Measurements from ENCODE around the gene GP1BB.

GP1BB gene

GRCh38 chr22:19720999-19721329, 2.4 kb upstream of the GP1BB start:
- no peaks in the 10 kb centered on the region for H3K79me2 ChIP-seq (ENCODE audit: low read length)
- no peak for TF ChIP-seq EZH2 (optimal IDR thresholded peaks at IDR 0.05; ENCODE audit: low read depth, low read length)
- no peak for TF ChIP-seq EZH2phosphoT487 (IDR thresholded peaks at IDR 0.05; ENCODE audit: low read length)
- no peak for TF ChIP-seq CTCF (IDR thresholded peaks at IDR 0.05; ENCODE audit: low read length)
- no peaks in the 10 kb centered on the region for H3K4me1 ChIP-seq (ENCODE audit: low read length)
- H3F3A ChIP-seq (ENCODE audit: insufficient read depth, low read length) = no peaks in the 10 kb centered on the region
- H3K4me3 ChIP-seq (ENCODE audit: low read length) = no peak overlapping the region
- no peaks in the 10 kb centered on the region for H3K36me3 ChIP-seq (replicated peaks; ENCODE audit: insufficient read depth, low read length)
- no peak overlapping the region for H3K4me2 ChIP-seq (ENCODE audit: low read depth, low read length)
- no peaks in the 10 kb centered on the region for H4K20me1 ChIP-seq (ENCODE audit: insufficient read depth, low read length)
- no peak for DNase-seq
- H3K9ac ChIP-seq (ENCODE audit: low read length) = no peak overlapping the region
- H2AFZ ChIP-seq (ENCODE audit: low read length) = no peak overlapping the region
- H3K27ac ChIP-seq (ENCODE audit: low read length) = no peak overlapping the region
- peaks cover 75% of the 10 kb centered on the region for H3K27me3 ChIP-seq (replicated peaks; ENCODE audit: insufficient read depth, low read length)
- no peaks in the 10 kb centered on the region for H3K9me2 ChIP-seq (replicated peaks; ENCODE audit: insufficient read depth, low read length)
- no peaks in the 10 kb centered on the region for H3K9me3 ChIP-seq (replicated peaks; ENCODE audit: insufficient read depth, low read length)

- H3K4me2 ChIP-seq (ENCODE audit: low read depth, low read length) = no peak overlapping the region
- peaks cover 70% of the 10 kb centered on the region for H3K27me3 ChIP-seq (replicated peaks; ENCODE audit: insufficient read depth, low read length)
- no peak overlapping the region for H3K4me3 ChIP-seq (ENCODE audit: low read length)
- no peaks in the 10 kb centered on the region for H3K4me1 ChIP-seq (ENCODE audit: low read length)
- H3K9me3 ChIP-seq (replicated peaks; ENCODE audit: insufficient read depth, low read length) = no peaks in the 10 kb centered on the region
- no peaks in the 10 kb centered on the region for H3F3A ChIP-seq (ENCODE audit: insufficient read depth, low read length)
- no peak overlapping the region for H3K9ac ChIP-seq (ENCODE audit: low read length)
- DNase-seq = no peak
- H3K36me3 ChIP-seq (replicated peaks; ENCODE audit: insufficient read depth, low read length) = no peaks in the 10 kb centered on the region
- H3K27ac ChIP-seq (ENCODE audit: low read length) = no peak overlapping the region
- H4K20me1 ChIP-seq (ENCODE audit: insufficient read depth, low read length) = no peaks in the 10 kb centered on the region
- H3K9me2 ChIP-seq (replicated peaks; ENCODE audit: insufficient read depth, low read length) = no peaks in the 10 kb centered on the region
- H2AFZ ChIP-seq (ENCODE audit: low read length) = no peak overlapping the region
- TF ChIP-seq EZH2phosphoT487 (IDR thresholded peaks at IDR 0.05; ENCODE audit: low read length) (no peak), EZH2 (optimal IDR thresholded peaks at IDR 0.05; ENCODE audit: low read depth, low read length) (no peak), CTCF (IDR thresholded peaks at IDR 0.05; ENCODE audit: low read length) (no peak)
- no peaks in the 10 kb centered on the region for H3K79me2 ChIP-seq (ENCODE audit: low read length)
These were observed 1.8 kb upstream of the GP1BB start for GRCh38 chr22:19721330-19722177.

- DNase-seq = no peak
- no peak overlapping the region for H3K27ac ChIP-seq (ENCODE audit: low read length)
- no peaks in the 10 kb centered on the region for H3K4me1 ChIP-seq (ENCODE audit: low read length)
- H3K27me3 ChIP-seq (replicated peaks; ENCODE audit: insufficient read depth, low read length) = peaks cover 74% of the 10 kb centered on the region
- H3K9me3 ChIP-seq (replicated peaks; ENCODE audit: insufficient read depth, low read length) = no peaks in the 10 kb centered on the region
- no peaks in the 10 kb centered on the region for H3K9me2 ChIP-seq (replicated peaks; ENCODE audit: insufficient read depth, low read length)
- H3K9ac ChIP-seq (ENCODE audit: low read length) = no peak overlapping the region
- H3K4me2 ChIP-seq (ENCODE audit: low read depth, low read length) = no peak overlapping the region
- H2AFZ ChIP-seq (ENCODE audit: low read length) = no peak overlapping the region
- no peaks in the 10 kb centered on the region for H4K20me1 ChIP-seq (ENCODE audit: insufficient read depth, low read length)
- H3K4me3 ChIP-seq (ENCODE audit: low read length) = no peak overlapping the region
- TF ChIP-seq EZH2phosphoT487 (IDR thresholded peaks at IDR 0.05; ENCODE audit: low read length) (no peak), CTCF (IDR thresholded peaks at IDR 0.05; ENCODE audit: low read length) (no peak)
- no peaks in the 10 kb centered on the region for H3F3A ChIP-seq (ENCODE audit: insufficient read depth, low read length)
- no peaks in the 10 kb centered on the region for H3K79me2 ChIP-seq (ENCODE audit: low read length)
- no peaks in the 10 kb centered on the region for H3K36me3 ChIP-seq (replicated peaks; ENCODE audit: insufficient read depth, low read length)
These were observed 959 bp upstream of the GP1BB start for GRCh38 chr22:19722178-19722981.
